DMS79 (cell line): Measurements from ENCODE around the gene SRGAP3.

ENCODE experiments used
- DNase-seq: peaks from one replicate; lab custom pipeline; 2025; lab: John Stamatoyannopoulos, UW

The SRGAP3 gene

GRCh38 chr3:9201266-9201665 lies 48.2 kb downstream of the SRGAP3 start:
- no peak for DNase-seq

DNA sequence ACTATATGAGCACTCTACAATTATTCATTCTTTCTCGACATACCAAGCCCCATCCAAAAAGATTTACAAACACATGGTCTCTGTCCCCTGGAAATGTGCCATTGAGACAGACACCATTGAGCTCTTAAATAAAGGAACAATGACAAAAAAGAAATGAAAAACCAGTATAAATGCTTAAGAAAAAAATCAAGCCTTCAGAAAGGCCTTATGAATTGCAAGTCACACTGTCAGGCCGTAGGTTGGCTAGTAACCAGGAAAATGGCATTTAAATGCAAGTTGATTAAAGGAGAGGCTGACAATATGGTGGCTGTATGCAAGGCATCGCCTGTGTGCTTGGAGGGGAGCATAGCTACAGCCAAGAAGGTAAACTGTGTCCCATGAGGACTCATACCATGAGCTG lies 49.7 kb downstream of the SRGAP3 start:
- DNase-seq = no peak

DNA sequence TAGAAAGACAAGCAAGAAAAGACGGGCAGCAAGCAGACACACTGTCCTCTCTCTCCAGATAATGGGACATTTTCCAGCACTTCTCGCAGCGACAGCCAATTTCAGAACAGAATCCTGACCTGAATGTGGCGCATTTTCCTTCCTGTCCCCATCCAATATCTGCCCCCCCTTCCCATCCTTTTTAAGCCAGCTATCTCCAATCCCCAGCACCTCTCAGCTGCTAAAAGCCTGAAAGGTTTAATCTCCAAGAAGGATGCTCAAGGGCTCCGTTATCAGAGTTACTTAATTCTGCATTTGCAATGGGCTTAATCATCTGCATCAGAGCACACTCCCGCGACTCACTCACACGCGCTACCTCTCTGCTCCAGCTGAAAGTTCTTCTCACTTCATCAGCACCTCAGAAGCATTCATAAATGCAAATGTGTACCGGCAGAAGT lies 50.5 kb downstream of the SRGAP3 start:
- DNase-seq = no peak

GRCh38 chr3:9198261-9198660 lies 51.2 kb downstream of the SRGAP3 start:
- DNase-seq = no peak

DNA sequence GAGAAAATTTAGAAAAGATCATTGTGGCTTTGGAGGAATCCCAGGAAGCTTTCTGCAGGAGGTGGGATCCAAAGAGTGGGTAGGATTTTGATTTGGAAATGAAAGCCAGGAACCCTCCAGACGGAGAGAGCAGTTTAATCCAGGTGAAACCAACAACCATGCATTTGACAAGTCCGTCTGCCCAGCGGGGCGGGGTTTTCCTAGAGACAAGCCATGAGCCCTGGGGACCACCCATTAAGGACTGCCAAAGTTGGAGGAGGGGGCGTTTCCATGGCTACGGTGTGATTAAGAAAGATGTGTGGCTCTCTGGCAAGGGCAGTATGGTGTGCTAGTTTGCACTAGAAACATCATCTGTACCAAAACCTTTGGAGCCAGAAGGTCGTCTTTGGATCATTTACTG lies 53.4 kb downstream of the SRGAP3 start:
- DNase-seq = peak; percentile 56

GRCh38 chr3:9195390-9195789 lies 54.1 kb downstream of the SRGAP3 start:
- no peak for DNase-seq

DNA sequence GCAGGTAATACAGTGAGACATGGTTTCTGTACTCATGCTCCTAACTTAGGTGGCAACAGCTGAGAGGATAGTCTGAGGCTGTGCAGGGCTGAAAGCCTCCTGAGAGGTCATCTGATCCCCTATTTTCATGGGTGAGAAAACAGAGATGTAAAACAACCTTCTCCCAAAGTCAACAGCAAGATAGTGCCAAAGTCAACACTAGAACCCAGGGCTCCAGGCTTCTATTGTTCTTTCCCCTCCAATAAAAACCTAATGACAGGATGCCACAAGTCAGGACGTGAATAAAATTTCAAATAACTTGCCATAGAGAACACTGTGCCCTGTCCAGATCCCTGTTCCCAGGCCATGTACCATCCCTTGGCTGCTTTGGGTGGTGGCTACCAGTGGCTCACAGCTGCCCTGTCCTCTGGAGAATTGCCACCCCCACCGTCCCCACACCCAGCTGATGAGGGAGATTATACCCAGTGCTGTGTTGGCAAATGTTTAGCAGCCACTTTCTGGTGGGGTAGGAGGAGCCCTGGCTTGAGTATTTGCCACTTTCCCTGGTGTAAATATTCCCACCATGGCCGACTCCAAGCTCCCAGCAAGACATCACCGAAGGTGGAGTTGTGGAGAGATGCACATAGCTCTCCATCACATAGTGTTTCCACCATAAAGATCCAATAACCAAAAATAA lies 54.8 kb downstream of the SRGAP3 start:
- no peak for DNase-seq

GRCh38 chr3:9193633-9194195 lies 55.7 kb downstream of the SRGAP3 start:
- no peak for DNase-seq

GRCh38 chr3:9193211-9193610 lies 56.2 kb downstream of the SRGAP3 start:
- no peak for DNase-seq

DNA sequence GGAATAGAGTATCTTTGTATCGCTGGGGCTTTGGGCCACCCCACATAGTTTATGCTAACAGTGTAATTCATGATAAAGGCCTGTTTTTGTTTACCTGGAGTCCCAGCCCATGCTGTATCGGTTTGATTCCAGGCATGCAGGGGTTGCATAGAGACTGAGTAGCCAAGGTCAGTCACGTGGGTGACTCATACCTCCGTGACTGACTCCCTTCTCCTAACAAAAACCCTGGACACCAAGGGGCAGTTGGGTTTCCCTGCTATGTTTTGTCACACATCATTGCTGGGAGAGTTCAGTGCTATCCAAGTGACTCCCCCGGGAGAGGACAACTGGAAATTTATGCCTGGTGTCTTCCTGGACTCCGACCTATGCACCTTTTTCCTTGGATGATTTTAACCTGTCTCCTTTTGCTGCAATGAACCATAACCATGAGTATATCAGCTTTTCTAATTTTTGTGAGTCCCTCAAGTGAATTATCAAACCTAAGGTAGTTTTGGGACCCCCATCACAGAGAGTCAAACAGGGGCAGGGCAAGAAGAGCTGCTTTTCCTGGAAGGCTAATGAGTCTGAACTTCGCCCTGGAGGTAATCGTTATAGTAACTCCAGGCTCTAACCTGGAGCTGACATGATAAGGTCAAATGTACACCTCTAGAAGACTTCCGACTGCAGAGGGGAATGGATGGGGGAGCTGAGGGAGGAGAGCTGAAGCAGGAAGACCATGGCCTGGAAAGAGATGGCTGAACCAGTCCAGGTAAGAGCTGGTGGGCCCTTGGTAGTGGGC lies 57.0 kb downstream of the SRGAP3 start:
- no peak for DNase-seq

DNA sequence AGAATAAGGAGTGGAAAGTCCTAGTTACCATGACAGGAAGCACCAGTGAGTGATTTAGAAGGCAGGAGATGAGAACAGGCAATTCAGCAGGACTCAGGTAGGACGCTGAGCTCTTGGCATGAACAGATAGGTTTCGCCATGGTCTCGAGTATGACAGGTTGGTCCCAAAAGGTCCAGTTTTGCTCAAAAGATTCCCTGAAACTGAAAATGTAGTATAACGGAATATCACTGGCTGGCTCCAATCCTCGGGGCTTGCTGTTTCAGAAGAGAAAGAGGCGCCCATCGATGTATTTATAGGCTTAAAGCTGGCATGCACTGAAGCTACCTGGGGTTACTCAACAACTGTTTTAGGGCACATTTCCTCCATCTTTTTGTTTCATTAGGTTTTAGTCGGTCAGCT lies 59.2 kb downstream of the SRGAP3 start:
- no peak for DNase-seq

GRCh38 chr3:9188583-9188982 lies 60.9 kb downstream of the SRGAP3 start:
- no peak for DNase-seq

DNA sequence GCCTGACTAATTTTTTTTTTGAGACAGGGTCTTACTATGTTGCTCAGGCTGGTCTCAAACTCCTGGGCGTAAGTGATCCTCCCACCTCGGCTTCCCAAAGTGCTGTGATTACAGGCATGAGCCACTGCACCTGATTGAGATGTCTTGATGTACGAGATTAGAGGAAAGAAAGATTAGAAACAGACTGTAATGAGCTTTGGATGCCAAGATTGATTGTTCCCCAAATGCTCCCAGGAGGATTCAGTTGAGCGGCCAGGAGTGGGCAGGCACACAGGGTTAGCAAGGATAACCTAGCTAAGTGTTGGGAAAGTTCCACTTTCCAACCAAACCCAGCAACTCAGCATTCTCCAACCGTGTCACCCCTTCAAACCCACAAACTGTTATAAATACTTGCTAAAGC lies 63.7 kb downstream of the SRGAP3 start:
- no peak for DNase-seq

DNA sequence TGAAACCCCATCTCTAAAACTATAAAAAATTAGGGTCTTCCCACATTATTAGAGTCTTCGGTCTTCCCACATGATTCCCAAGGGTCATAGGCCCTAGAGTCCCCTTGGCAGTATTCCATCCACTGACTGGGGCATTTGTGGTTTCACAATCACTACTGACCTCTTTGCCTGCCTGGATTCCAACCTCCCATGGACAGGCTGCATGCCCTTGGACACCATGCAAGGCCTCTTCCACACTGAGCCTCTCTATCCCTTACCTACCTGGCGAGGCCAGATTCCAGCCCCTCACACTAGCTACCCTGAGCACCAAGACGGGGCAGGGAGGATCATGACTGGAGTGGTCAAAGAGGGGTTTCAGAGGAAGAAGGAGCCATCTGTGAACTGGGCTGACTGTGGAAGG lies 64.4 kb downstream of the SRGAP3 start:
- DNase-seq = no peak

GRCh38 chr3:9184461-9184835 lies 65.0 kb downstream of the SRGAP3 start:
- DNase-seq = no peak

- no peak for DNase-seq
Observed at GRCh38 chr3:9183811-9184460, 65.5 kb downstream of the SRGAP3 start.

GRCh38 chr3:9183011-9183410 lies 66.4 kb downstream of the SRGAP3 start:
- no peak for DNase-seq

DNA sequence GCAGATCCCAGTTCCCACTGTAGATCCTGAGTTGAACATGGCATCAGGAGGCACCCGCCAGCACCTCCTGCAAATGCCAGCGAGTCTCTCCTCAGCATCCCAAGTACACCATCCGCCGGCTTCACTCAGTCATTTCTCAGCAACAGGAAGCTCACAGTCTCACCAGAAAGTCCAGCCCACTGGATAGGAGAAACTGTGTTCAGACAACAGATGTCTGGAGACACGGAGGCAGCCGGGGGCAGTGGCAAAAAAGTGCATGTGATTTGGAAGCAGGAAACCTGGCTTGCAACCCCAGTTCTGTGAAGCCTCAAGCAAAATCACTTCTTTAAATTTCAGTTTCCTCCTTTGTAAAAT lies 68.7 kb downstream of the SRGAP3 start:
- DNase-seq = no peak

DNA sequence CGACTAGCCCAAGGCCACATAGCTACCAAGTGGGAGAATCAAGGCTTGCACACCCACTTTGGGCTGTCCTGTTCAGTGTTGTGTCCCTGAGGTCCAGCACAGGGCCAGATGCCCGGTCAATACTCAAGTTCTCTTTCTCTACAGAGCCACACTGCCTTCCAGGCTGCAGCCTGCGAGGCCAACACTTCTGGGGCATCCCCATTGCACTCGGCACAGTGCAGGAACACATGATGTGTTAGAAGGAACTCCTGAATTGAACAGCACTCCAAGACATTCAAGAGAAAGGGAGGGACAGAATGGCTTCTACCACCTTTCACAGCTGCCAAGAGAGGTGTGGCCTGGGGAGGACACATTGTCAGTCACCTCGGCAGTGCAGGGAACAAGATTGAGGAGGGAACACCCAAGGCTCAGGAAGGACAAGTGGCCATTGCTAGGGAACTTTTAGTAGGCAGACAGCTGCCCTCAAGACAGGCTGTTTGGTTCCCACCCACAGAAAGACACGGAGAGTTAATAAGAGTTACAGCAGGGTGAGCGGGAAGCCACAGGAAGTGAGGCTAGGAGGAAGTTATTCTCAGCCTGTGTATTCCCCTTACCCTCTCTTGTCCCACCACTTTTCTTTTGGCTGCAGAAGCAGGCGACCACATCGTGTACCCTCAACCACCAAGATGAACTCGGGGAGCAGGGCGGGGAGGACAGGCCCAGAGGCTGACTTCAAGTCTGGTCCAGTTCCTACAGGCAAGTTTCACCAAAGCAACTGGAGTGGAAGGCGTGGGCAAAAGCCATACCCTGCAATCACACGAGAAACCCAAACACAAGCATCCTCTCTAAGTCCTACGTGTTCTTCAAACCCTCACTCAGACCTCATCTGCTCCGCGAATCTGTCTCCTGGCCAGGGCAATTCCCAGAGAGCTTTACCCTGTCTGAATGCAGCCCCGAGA lies 69.4 kb downstream of the SRGAP3 start:
- DNase-seq = no peak

DNA sequence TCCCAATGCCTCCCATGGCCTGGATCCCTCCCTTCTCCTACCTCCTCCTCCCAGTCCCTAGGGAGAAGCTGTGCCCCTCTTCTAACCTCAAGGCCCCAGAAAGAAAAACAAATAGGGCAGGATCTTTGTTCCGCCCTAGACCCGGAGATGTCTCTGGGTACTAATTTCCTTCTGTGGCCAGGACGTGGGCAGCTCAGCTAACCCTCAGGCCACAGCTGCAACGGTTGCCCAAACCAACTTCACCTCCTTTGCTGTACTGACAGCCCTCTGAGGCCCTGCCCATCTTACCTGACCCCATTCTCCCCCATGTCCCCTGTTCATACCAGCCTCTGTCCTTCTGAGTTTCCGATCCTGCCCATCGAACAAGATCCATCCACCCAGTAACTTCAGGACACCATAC lies 70.7 kb downstream of the SRGAP3 start:
- no peak for DNase-seq

GRCh38 chr3:9175421-9175820 lies 74.0 kb downstream of the SRGAP3 start:
- DNase-seq = no peak

DNA sequence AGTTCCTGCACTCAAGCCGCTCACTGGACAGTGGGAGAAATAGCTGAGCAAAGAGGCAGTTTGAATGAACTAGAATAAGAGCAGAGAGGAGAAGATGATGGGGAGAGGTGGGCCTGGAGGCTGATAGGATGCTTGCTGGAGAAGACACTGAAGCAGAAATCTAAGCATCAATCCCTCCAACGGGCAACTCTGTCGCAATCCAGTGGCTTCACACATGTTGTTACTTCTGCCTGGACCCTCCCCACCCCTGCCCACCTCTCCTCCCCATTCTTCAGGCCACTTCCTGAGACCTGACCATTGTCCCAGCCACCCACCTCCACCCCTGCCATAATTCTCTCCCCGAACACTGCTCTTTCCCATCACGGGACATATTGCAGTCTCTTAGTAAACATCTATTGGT lies 76.0 kb downstream of the SRGAP3 start:
- no peak for DNase-seq
